NCI-H748 treated with DMSO at 0.1 percent for 48 hours (cell line): ENCODE data around the gene ZNF407.
"Not testable (repeated sequence)": the region's sequence is repeated elsewhere in the genome, so short reads cannot be mapped to it uniquely, and the experiment has no call there.

Source experiments
- DNase-seq: peaks from one replicate; lab custom pipeline; 2025; lab: John Stamatoyannopoulos, UW

Gene ZNF407

GRCh38 chr18:74971358-74971757 is 373.7 kb downstream of the ZNF407 start:
- not testable (repeated sequence) for DNase-seq

DNA sequence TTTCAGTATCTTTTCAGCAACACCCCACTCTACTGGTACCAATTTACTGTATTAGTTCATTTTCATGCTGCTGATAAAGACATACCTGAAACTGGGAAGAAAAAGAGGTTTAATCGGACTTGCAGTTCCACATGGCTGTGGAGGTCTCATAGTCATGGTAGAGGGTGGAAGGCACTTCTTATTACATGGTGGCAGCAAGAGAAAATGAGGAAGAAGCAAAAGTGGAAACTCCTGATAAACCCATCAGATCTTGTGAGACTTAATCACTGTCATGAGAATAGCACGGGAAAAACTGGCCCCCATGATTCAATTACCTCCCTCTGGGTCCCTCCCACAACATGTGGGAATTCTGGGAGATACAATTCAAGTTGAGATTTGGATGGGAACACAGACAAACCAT is 374.1 kb downstream of the ZNF407 start:
- not testable (repeated sequence) for DNase-seq

- DNase-seq: no peak
These were observed 374.7 kb downstream of the ZNF407 start for GRCh38 chr18:74972354-74972753.

DNA sequence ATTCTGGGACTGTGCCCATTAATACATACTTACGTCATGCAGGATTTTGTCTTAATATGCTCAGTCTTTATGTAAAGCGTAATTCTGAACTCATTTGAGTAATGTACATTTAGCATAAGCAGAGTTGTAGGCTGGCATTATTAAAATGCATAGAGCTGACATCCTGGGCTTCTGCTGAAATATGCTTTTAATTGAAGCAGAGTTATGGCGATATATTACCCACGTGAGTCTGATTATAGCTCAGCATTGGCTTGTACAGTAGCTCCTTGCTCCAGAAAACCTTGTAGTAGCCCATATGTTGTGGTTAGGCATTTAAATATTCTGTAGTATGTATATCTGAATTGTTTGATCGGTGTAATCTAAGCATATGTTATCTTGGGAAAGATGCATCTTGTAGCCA is 377.3 kb downstream of the ZNF407 start:
- DNase-seq: no peak

DNA sequence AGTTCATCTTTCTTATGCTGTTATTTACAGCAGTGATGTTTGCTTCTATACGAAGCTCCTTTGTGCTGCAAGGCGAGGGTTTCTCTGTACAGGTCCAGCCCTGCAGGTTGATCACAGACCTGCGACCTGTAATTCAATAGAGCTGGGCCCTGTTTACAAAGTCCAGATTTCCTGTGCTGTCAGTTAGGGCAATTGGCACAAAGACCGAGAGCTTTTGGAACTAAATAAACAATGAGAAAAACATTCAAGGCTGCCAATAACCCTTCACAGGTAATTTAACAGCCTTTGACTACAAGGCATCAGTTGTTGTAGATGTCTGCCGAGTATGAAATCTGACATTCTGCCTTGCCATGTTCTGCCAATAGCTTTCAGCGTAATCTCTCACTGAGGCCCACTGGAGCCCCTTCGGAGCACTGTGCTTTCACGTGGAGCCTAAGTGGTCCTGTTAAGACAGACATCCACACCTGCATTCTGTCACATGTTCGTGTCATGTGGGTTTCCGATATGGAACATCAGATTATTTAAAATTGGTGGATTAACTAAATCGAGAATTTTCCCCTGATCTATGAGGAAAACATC is 378.8 kb downstream of the ZNF407 start:
- DNase-seq: peak; percentile 91

DNA sequence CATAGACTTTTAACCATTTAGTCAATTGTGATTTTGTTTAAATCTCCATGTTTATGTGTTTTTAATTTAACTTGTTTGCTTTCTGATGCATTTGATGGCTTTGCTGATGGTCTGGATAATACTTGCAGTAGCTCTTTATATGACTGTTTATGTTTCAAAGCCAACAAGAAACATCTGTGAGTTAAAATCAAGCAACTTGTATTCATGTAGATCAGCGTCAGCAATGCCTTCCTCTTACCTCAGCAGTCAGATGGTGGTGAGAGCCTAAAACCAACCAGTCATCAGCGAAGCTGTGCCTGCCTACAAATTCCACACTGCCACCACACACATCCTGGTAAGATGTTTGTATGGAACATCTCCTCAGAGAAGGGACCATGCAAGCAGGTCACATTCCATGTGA is 379.4 kb downstream of the ZNF407 start:
- DNase-seq: no peak

GRCh38 chr18:74980669-74981068 is 383.0 kb downstream of the ZNF407 start:
- DNase-seq: no peak

- DNase-seq: no peak
These were observed 383.8 kb downstream of the ZNF407 start for GRCh38 chr18:74981476-74981875.

DNA sequence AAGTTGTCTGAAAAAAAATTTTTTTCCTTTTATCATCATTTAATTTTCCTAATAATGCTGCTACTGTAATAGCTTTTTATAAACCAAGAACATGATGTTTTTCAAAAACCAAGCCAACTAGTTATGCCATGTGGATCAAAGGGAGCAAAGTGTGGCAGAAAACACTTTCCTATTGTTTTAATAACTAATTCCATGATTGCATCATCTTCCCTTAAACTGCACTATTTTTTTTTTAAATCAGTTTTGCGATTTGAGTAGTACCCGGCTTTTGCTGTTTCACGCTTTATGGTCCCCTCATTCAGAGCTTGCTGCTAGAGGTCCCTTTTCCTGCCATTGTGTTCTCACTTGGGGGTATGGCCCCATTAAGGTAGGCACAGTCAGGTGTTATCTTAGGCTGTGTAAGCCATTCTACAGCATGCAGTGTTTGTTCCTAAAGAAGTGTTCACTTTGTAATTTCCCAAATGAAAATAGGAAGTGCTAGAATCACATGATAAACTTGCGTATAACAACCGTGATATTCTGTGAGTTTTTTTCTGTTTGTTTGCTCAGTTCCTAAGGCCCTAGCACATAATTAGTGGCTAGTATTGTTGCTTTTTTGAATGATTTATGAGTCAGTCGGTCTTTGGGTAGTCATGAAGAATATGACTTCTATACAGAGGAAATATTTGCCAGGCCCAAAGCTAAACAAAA is 385.4 kb downstream of the ZNF407 start:
- DNase-seq: peak; percentile 99

- no peak for DNase-seq
These were observed 391.5 kb downstream of the ZNF407 start for GRCh38 chr18:74989134-74989533.

- DNase-seq: no peak
These were observed 393.0 kb downstream of the ZNF407 start for GRCh38 chr18:74990563-74991081.

- no peak for DNase-seq
These were observed 397.1 kb downstream of the ZNF407 start for GRCh38 chr18:74994502-74995418.

DNA sequence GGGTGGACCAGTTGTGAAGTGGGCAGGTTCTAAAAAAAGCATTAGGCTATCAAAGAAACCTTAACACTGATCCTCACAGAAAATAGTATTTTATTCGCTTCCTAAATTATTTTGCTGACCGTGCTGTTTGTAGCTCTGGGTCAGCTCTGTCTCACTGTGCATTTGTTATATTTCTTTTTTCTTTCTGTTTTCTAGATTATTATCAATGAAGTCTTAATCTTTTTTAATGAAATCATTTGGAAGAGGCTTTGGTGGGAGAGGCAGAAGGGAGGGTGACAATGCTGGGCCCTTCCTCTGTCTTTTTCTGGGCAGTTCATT is 397.7 kb downstream of the ZNF407 start:
- DNase-seq: no peak

DNA sequence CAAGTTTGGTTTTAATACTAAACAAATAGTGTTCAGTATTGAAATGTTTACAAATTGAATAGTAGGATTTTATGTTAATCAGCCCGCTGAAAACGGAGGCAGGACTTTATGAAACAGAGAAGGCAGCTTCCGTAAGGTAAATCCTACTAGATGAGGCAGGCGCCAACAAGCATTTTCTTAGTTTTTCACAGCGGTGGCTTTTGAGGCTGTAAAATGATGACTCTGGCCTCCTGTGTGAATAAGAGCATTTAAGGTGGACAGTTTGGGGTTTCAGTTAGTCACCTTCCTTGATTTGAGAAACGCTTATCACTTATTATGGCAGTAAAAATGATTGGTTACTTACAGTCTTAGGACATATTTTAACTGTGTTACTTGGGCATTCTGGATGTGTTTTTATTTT is 398.4 kb downstream of the ZNF407 start:
- DNase-seq: no peak

- no peak for DNase-seq
These were observed 399.3 kb downstream of the ZNF407 start for GRCh38 chr18:74996996-74997395.

- DNase-seq: no peak
These were observed 403.2 kb downstream of the ZNF407 start for GRCh38 chr18:75000920-75001319.

GRCh38 chr18:75003039-75003438 is 405.4 kb downstream of the ZNF407 start:
- DNase-seq: no peak

- DNase-seq: no peak
These were observed 406.4 kb downstream of the ZNF407 start for GRCh38 chr18:75003764-75004690.

DNA sequence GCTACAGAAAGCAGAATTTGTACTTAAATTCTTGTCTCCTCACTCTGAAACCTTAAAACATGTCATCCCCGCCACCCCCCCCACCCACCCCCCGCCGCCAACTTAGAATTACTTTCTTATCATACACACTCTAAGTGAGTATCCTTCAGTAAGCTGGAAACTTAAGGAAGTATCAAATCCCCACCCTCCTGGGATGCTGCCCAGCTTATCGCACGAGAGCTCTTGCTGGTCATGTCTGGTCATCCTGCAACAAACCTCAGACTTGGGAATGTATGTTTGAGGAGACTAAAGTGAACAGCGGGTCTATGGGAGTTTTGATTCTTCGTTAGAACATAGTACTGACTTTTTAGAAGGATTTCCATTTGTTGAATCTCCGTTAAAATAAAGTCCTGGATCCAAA is 408.0 kb downstream of the ZNF407 start:
- no peak for DNase-seq

GRCh38 chr18:75008186-75008585 is 410.5 kb downstream of the ZNF407 start:
- DNase-seq: no peak

GRCh38 chr18:75009296-75009695 is 411.6 kb downstream of the ZNF407 start:
- DNase-seq: no peak

GRCh38 chr18:75009878-75010277 is 412.2 kb downstream of the ZNF407 start:
- DNase-seq: no peak
